HG02943 (cell line): ENCODE results near the gene SPAG5.
A peak's percentile ranks its signal among the peaks of the same experiment; 100 is the strongest.

Experiments used
- ATAC-seq: cut with Tn5 transposase; IDR thresholded peaks from one replicate; pipeline ENCODE4 v1.9.1; 2021; ENCODE audit warnings: mild to moderate bottlenecking, low read depth, moderate library complexity; ENCODE audit not compliant: unreplicated experiment

Gene SPAG5

GRCh38 chr17:28598799-28599310 is at the start of gene SPAG5:
Gene SPAG5 (minus strand): TSS chr17:28599025. CDS start chr17:28598946, 79 bp downstream.
- peak; percentile 81 for ATAC-seq

GRCh38 chr17:28646039-28646754 is 47.4 kb upstream of the SPAG5 start:
- no peak for ATAC-seq

- ATAC-seq: no peak
Measured at GRCh38 chr17:28645576-28645939, 46.7 kb upstream of the SPAG5 start.

GRCh38 chr17:28644787-28645575 is 46.2 kb upstream of the SPAG5 start, which contains the start of gene BLTP2:
Gene BLTP2 (minus strand): TSS chr17:28645158. CDS start chr17:28645056, 102 bp downstream.
- ATAC-seq: peak; percentile 86

GRCh38 chr17:28643983-28644786 is 45.4 kb upstream of the SPAG5 start:
- peak; percentile 18 for ATAC-seq

- no peak for ATAC-seq
Measured at GRCh38 chr17:28641579-28641978, 42.8 kb upstream of the SPAG5 start.

- no peak for ATAC-seq
Measured at GRCh38 chr17:28635506-28635905, 36.7 kb upstream of the SPAG5 start.

- no peak for ATAC-seq
Measured at GRCh38 chr17:28634206-28634865, 35.5 kb upstream of the SPAG5 start.

GRCh38 chr17:28626818-28627217 is 28.0 kb upstream of the SPAG5 start:
- no peak for ATAC-seq

- no peak for ATAC-seq
Measured at GRCh38 chr17:28624148-28624547, 25.3 kb upstream of the SPAG5 start.

GRCh38 chr17:28623696-28624095 is 24.9 kb upstream of the SPAG5 start:
- ATAC-seq: no peak

- ATAC-seq: no peak
Measured at GRCh38 chr17:28622186-28622585, 23.4 kb upstream of the SPAG5 start.

- ATAC-seq: no peak
Measured at GRCh38 chr17:28620010-28620409, 21.2 kb upstream of the SPAG5 start.

GRCh38 chr17:28618464-28618863 is 19.6 kb upstream of the SPAG5 start:
- ATAC-seq: no peak

- no peak for ATAC-seq
Measured at GRCh38 chr17:28616281-28616680, 17.5 kb upstream of the SPAG5 start.

- no peak for ATAC-seq
Measured at GRCh38 chr17:28615260-28615940, 16.6 kb upstream of the SPAG5 start.

- ATAC-seq: no peak
Measured at GRCh38 chr17:28613931-28614381, 15.1 kb upstream of the SPAG5 start, which contains the start of gene RSKR. Gene RSKR (minus strand): TSS chr17:28614185. CDS start chr17:28614161, 24 bp downstream.

- ATAC-seq: no peak
Measured at GRCh38 chr17:28612936-28613872, 14.4 kb upstream of the SPAG5 start.
